H1 (cell line): ENCODE data around the gene PSME3. TPM values are rescaled to one million over a fixed set of nuclear protein-coding genes. Genes with fewer than 3 reads are reported as not detected.

Experiments
- EP300 ChIP-seq, 2 experiments: IDR thresholded peaks; 1 replicate in 1 of 2; 2 replicates in 1 of 2; pipeline ENCODE4 v1.6.1; 2011 to 2012; ENCODE audit warnings: low read depth in 2 of 2, low read length in 2 of 2, mild to moderate bottlenecking in 2 of 2, borderline replicate concordance in 1 of 2, inconsistent platforms in 1 of 2, moderate library complexity in 1 of 2
- KDM5A ChIP-seq: fragments of 200-600 bp; IDR thresholded peaks from 2 replicates; pipeline ENCODE4 v1.7.1; 2012; ENCODE audit warnings: mild to moderate bottlenecking, low read length, inconsistent platforms, mixed read lengths
- POLR2A ChIP-seq, 2 experiments: IDR thresholded peaks; 1 replicate in 1 of 2; 2 replicates in 1 of 2; pipeline ENCODE4 v1.6.1; 2011; ENCODE audit warnings: low read depth in 2 of 2, low read length in 2 of 2, mild to moderate bottlenecking in 2 of 2; ENCODE audit errors: control extremely low read depth in 1 of 2
- RBBP5 ChIP-seq: IDR thresholded peaks from 2 replicates; pipeline ENCODE4 v1.7.1; 2012; ENCODE audit warnings: low read depth, mild to moderate bottlenecking, inconsistent platforms, low read length, moderate library complexity, borderline replicate concordance
- polyA plus RNA-seq, 7 experiments: library from polyadenylated mRNA; depleted of rRNA in 3 of 7; stranded (reverse) in 5 of 7; unstranded in 2 of 7; fragments of >200 nt in 5 of 7; fragments of 200-250 nt in 2 of 7; gene quantifications; 1 replicate in 5 of 7; 2 replicates in 1 of 7; 4 replicates in 1 of 7; pipeline versions ENCODE4 v1.2.1 to v1.2.3, GENCODE V29; 2011 to 2013; ENCODE audit warnings: missing spikeins in 2 of 7, mixed read lengths in 2 of 7
- total RNA-seq: library from RNA; stranded (reverse); fragmentation: NEBNext Ultra II Directional; extraction: Animal tissue kit (Norgen Biotek cat#: 25700); gene quantifications from 2 replicates; pipeline ENCODE4 v1.2.1, GENCODE V29; 2021

PSME3 gene
- total and polyA plus RNA-seq, 2 of the 8 experiments (the other 6 are each of a cell fraction or from before 2014, with no cell fraction given) = 149 to 224 TPM

GRCh38 chr17:42848093-42848492, 14.9 kb downstream of the PSME3 start (continued):
- TF ChIP-seq KDM5A (no peak), EP300 (IDR thresholded peaks at IDR 0.05; ENCODE audit: borderline replicate concordance in 1 of 2, low read depth in 2 of 2, low read length in 2 of 2) (no peak), POLR2A (IDR thresholded peaks at IDR 0.05; ENCODE audit: control extremely low read depth in 1 of 2, low read depth in 2 of 2, low read length in 2 of 2) (no peak), RBBP5 (no peak)
